GM19025 (cell line): Measurements from ENCODE around the gene ZNF320.
"Not testable (repeated sequence)": the region's sequence is repeated elsewhere in the genome, so short reads cannot be mapped to it uniquely, and the experiment has no call there.

ENCODE experiments used
- ATAC-seq: cut with Tn5 transposase; IDR thresholded peaks from one replicate; pipeline ENCODE4 v1.9.1; 2021; ENCODE audit warnings: mild to moderate bottlenecking, low read depth, moderate library complexity; ENCODE audit not compliant: unreplicated experiment

The ZNF320 gene

DNA sequence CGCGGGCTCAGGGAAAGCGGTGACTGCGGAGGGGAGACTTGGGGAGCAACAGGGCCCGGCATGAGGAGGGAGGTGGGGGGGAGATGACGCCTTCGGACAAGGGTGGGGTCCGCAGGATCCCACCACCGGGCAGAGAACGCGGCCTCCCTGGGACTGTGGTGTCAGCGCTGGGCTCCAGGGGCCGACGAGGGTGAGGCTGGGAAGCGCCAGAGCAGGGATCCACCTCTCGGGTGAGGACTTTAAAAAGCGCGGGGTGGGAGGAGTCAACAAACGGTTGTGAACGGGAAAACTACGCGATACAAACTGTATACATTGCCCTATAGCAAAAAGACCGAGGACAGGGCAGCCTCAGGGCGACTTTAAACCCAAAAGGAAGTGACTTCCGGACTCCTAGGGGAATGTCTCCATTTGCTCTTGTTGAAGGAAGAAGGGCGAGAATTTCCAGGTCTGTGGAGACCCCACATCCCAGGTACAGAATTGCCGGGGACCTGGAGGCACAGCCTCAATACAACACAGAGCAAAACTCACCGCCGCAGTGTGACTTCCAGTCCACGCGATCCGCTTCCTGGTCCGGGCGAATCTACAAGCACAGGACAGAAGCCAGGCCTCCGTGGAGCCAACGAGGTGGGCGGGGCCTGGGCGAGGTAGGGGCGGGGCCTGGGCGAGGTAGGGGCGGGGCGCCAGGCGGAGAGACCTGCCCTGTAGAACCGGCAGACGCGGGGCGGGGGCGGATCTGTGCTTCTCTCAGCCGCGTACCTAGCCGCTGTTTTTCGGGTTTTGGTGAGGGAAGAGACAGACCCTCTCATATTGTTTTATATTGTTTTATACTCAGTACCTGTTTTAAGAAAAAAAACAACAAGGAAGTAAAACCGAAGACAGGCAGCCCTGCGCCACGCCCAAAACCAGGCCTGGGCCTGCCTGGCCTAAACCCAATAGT, 25.7 kb upstream of the ZNF320 start, which contains the start of gene ZNF888:
TSS of gene ZNF888 (minus strand) at position 588 of the 937 bp plus-strand sequence. CDS start 5,555 bp downstream, outside the sequence.
- ATAC-seq, result peak; percentile 89

DNA sequence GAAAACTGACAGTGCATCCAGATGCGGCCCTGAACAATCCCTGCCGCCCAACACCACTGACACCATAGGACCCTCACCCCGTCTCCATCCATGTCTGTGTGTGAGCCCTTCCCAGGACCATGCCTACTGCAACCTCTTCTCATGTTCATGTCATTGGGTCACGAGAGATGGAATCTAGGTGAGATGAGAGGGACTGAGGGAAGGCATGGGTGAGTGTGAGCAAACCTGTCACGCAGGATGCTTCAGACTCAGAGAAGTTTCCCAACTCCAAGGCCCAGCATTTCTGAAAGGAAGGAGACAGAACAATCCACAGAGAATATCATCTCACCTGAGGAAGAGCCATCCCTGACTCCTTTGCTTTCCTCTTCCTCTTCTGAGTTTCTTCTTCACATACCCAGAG, 20.1 kb upstream of the ZNF320 start:
- ATAC-seq, result no peak

GRCh38 chr19:52910648-52911047, 13.2 kb upstream of the ZNF320 start:
- no peak for ATAC-seq

GRCh38 chr19:52904052-52904780, 6.8 kb upstream of the ZNF320 start:
- not testable (repeated sequence) for ATAC-seq

- ATAC-seq, result no peak
Observed at GRCh38 chr19:52901842-52902241, 4.4 kb upstream of the ZNF320 start.

- ATAC-seq, result not testable (repeated sequence)
Observed at GRCh38 chr19:52898596-52898995, 1.2 kb upstream of the ZNF320 start.

DNA sequence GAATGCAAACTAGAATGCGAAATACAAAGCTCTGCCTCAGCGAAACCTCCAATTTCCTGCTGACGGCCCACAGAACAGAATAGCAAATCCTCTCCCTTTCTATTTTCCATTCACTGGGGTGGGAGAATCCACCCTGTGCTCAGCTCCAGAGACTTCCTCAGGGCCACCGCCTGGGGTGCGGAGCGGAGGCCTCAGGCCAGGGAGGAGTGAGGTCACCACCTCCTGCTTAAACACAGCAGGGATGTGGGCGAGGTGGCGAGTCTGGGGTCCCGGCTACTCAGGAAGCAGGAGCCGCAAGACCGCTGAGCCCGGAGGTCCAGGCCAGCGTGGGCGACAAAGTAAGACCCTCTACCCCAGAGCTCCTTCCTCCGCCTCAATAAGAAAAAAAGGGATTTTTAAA, 666 bp upstream of the ZNF320 start:
- ATAC-seq, result no peak

DNA sequence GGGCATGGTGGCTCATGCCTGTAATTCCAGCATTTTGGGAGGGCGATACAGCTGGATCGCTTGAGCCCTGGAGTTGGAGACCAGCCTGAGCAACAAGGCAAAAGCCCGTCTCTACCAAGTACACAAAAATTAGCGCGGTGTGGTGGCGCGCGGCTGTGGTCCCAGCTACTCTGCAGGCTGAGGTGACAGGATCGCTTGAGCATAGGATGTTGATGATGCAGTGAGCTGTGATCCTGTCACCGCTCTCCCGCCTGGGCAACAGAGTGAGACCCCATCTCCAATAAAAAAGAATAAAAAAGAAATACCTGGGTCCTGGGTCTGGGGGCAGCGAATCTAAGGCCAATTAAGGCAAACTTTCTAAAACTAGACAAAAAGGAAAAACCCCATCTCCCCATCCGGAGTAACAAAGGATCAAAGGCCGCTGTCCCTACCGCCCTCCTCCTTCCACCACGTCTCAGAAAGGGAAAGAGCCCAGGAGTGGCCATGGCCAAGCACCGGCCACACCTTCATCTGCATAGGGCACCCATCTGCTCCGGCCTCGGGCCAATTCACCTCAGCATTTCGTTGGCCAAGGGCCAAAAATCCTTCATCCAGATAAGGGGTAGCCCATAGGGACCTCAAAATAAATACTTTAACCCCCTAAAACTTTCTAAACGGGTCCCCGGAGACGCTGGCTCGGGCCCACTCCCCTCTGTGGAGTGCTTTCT, 851 bp downstream of the ZNF320 start:
- no peak for ATAC-seq

- no peak for ATAC-seq
Observed at GRCh38 chr19:52891336-52891735, 6.1 kb downstream of the ZNF320 start.

- ATAC-seq, result no peak
Observed at GRCh38 chr19:52889931-52890330, 7.5 kb downstream of the ZNF320 start.

DNA sequence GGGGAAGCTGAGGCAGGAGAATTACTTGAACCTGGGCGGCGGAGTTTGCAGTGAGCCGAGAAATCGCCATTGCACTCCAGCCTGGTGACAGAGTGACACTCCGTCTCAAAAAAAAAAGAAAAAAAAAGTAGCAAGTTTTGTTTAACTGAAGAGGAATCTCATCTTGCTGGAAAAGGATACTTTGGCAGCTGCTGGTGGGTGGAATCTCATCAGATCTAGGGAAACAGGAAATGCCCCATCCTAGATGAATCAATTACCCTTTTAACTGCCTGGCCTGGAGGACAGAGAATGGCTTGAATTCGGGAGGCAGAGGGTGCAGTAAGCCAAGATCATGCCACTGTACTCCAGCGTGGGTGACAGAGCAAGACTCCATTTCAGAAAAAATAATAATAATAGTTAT, 8.4 kb downstream of the ZNF320 start:
- ATAC-seq, result no peak

- ATAC-seq, result no peak
Observed at GRCh38 chr19:52880895-52881389, 16.5 kb downstream of the ZNF320 start.

GRCh38 chr19:52872996-52873395, 24.4 kb downstream of the ZNF320 start:
- not testable (repeated sequence) for ATAC-seq

DNA sequence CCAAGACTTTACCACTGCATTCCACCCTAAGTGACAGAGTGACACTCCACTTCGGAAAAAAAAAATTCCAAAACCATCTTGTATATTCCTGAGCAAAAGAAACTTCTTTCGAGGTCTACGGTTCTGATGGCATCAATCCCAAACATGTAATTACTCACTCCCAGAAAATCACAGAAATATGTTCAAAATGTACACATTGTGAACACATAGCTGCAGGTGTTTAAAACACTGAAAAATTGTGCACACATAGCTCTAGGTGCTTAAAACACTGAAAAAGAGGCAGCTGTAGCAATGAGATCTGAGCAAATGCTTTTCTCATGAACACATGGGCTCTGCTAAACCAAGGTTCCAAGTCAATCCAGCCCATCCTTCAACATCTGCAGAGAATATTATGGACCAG, 26.0 kb downstream of the ZNF320 start:
- ATAC-seq, result no peak

GRCh38 chr19:52868031-52868430, 29.4 kb downstream of the ZNF320 start:
- ATAC-seq, result not testable (repeated sequence)

DNA sequence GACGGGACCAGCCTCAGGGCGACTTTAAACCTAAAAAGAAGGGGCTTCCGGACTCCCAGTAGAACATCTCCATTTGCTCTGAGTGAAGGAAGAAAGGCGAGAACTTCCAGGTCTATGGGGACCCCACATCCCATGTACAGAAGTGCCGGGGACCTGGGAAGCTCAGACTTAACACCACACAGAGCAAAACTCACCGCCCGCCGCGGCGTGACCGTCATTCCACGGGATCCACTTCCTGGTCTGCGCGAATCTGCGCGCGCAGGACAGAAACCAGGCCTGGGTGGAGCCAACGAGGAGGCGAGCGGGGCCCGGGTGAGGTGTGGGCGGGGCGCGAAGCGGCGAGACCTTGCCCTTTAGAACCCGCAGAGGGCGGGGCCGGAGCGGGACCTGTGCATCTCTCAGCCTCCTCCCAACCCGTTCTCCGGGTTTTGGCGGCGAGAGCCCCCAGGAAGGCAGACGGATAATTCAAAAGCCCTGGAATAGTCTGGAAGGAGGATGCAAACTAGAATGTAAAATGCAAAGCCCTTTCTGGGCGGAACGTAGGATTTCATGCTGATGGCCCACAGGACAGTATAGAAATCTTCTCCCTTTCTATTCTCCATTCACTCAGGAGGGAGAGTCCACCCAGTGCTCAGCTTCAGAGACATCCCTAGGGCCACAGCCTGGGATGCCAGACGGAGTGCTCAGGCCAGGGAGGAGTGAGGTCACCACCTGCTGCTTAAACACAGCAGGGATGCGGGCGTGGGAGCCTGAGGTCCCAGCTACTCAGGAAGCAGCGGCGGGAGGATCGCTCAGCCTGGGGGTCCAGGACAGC, 39.9 kb downstream of the ZNF320 start, which contains the start of gene ZNF468:
TSS of gene ZNF468 (minus strand) at position 242 of the 814 bp plus-strand sequence. CDS start 3,347 bp downstream, outside the sequence.
- peak; percentile 99 for ATAC-seq

GRCh38 chr19:52856540-52857377, 40.7 kb downstream of the ZNF320 start:
- ATAC-seq, result not testable (repeated sequence)
